Adipose tissue (tissue), 3 donors: Measurements from ENCODE around the gene TGM2. TPM values are rescaled to one million over a fixed set of nuclear protein-coding genes. Genes with fewer than 3 reads are reported as not detected.
"Not testable (repeated sequence)": the region's sequence is repeated elsewhere in the genome, so short reads cannot be mapped to it uniquely, and the experiment has no call there.

Source experiments
- H3K27ac ChIP-seq: one replicate; pipeline ENCODE4 v1.5.1; 2013; ENCODE audit warnings: low read depth, low read length
- WGBS, 3 donors: extraction: QIAGEN DNeasy Blood & Tissue Kit; methylation state at CpG; one replicate each; pipeline ENCODE4 v1.1.7; 2013; 5-methylcytosine and 5-hydroxymethylcytosine counted together
- polyA plus RNA-seq, 3 donors: library from polyadenylated mRNA; stranded (reverse); fragments of 200-250 nt; gene quantifications; one replicate each; pipeline ENCODE4 v1.2.3, GENCODE V29; 2013
- donor health status: healthy with polysubstance abuse.
- donor health status: Bipolar disorder and iron deficiency.
- donor health status: healthy.

The TGM2 gene
- polyA plus RNA-seq, 3 donors, result 12.7 to 53.1 (median 49.4) TPM

- H3K27ac ChIP-seq, result no peak overlapping the region
- 56 to 57% (median 56%) methylated on average over 10 of the region's 10 CpGs for WGBS, 3 donors
Observed at GRCh38 chr20:38113401-38114325, 51.4 kb downstream of the TGM2 start.

- no peak overlapping the region for H3K27ac ChIP-seq
- 95 to 99% (median 98%) methylated on average over 8 of the region's 8 CpGs for WGBS, 3 donors
Observed at GRCh38 chr20:38112930-38113294, 52.2 kb downstream of the TGM2 start.

- WGBS, 3 donors, result 88 to 96% (median 93%) methylated on average over 14 of the region's 14 CpGs
Observed at GRCh38 chr20:38112261-38112929, 52.7 kb downstream of the TGM2 start.

GRCh38 chr20:38111366-38112232 is 53.5 kb downstream of the TGM2 start:
- 86 to 90% (median 88%) methylated on average over 8 of the region's 8 CpGs for WGBS, 3 donors
- no peak overlapping the region for H3K27ac ChIP-seq

More at GRCh38 chr20:38112261-38112929, 52.7 kb downstream of the TGM2 start:
- no peak overlapping the region for H3K27ac ChIP-seq

- 94 to 96% (median 95%) methylated on average over 8 of the region's 8 CpGs for WGBS, 3 donors
- no peak overlapping the region for H3K27ac ChIP-seq
Observed at GRCh38 chr20:38110525-38111178, 54.4 kb downstream of the TGM2 start.

- H3K27ac ChIP-seq, result no peak overlapping the region
- 59 to 70% (median 64%) methylated on average over 8 of the region's 8 CpGs for WGBS, 3 donors
Observed at GRCh38 chr20:38109591-38110524, 55.2 kb downstream of the TGM2 start.

- WGBS, 3 donors, result 74 to 79% (median 76%) methylated on average over 3 of the region's 3 CpGs
- peak overlapping the region; percentile 34 for H3K27ac ChIP-seq
Observed at GRCh38 chr20:38108986-38109541, 56.0 kb downstream of the TGM2 start.

DNA sequence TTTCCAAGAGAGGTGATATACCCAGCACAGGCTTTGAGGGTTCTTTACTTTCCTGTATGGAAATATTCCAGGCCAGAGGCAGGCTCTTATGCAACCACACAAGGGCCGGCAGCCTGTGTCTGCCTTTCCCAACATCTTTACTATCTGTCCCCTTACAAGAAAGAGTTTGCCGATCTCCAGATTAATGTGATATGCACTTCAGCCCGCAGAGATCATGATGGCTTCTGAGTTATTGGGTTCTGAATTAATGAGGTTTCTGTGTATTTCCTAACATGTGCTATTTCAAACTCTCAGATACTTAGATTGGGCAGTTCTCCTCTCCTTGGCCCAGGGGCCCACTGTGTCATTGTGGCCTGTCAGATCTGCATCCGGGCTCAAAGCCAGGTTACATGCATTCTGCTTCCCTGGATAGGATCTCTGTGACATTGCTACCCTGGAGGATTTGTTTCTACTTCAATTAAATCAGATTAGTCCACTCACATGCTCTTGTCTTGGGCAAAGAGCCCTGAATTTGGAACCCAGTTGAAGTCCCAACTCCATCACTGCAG is 56.6 kb downstream of the TGM2 start:
- 59 to 75% (median 61%) methylated on average over 4 of the region's 4 CpGs for WGBS, 3 donors
- peak overlapping the region; percentile 34 for H3K27ac ChIP-seq

- H3K27ac ChIP-seq, result not testable (repeated sequence)
- 83 to 89% (median 88%) methylated on average over 7 of the region's 7 CpGs for WGBS, 3 donors
Observed at GRCh38 chr20:38107916-38108315, 57.2 kb downstream of the TGM2 start.

GRCh38 chr20:38107386-38107785 is 57.7 kb downstream of the TGM2 start:
- 78 to 91% (median 88%) methylated on average over 1 of the region's 1 CpG for WGBS, 3 donors
- not testable (repeated sequence) for H3K27ac ChIP-seq

DNA sequence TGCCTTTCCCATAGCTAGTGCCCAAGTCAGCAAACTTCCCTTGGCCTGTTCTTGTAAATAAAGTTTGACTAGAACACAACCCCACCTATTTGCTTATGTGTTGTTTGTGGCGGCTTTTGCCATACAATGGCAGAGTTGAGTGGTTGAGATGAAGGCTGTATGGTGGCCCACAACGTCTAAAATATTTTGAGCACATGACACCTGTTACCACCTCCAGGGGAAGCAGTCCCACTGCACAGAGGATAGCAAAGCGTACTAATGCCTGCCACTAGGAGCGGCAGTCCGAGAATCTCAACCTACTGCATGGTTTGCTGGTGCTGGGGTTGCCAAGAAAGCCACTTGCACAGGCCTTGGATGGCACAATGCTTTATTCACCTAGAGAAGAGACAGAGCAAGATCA is 58.6 kb downstream of the TGM2 start:
- WGBS, 3 donors, result 92 to 96% (median 95%) methylated on average over 5 of the region's 5 CpGs
- no peak overlapping the region for H3K27ac ChIP-seq

DNA sequence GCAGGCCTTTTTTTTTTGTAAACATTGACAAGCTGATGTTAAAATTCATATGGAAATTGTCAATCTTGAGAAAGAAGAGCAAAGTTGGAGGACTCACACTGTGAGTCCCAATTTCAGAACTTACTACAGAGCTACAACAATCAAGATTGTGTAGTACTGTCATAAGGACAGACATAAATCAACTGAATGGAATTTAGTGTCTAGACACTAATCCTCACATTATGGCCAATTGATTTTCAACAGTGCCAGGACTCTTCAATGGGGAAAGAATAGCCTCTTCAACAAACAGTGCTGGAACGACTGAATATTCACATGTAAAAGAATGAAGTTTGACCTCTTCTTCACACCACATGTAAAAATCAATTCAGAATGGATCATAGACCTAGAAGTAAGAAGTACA is 60.8 kb downstream of the TGM2 start:
- H3K27ac ChIP-seq, result no peak overlapping the region
- WGBS, 3 donors, result 21 to 68% (median 57%) methylated on average over 1 of the region's 1 CpG

DNA sequence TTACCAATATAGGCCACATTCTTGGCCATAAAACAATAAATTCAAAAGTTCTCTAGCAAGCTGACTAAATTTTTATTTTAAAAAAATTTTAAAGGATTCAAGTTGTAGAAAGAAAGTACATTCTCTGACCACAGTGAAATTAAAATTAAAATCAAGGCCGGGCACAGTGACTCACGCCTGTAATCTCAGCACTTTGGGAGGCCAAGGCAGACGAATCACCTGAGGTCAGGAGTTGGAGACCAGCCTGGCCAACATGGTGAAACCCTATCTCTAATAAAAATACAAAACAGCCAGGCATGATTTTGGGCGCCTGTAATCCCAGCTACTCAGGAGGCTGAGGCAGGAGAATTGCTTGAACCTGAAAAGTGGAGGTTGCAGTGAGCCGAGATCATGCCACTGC is 62.9 kb downstream of the TGM2 start:
- 91 to 97% (median 94%) methylated on average over 5 of the region's 5 CpGs for WGBS, 3 donors
- not testable (repeated sequence) for H3K27ac ChIP-seq

GRCh38 chr20:38098952-38099351 is 66.1 kb downstream of the TGM2 start:
- no peak overlapping the region for H3K27ac ChIP-seq
- 63 to 82% (median 74%) methylated on average over 1 of the region's 1 CpG for WGBS, 3 donors

GRCh38 chr20:38095017-38095686 is 69.9 kb downstream of the TGM2 start:
- 76 to 79% (median 78%) methylated on average over 7 of the region's 7 CpGs for WGBS, 3 donors
- H3K27ac ChIP-seq, result no peak overlapping the region

DNA sequence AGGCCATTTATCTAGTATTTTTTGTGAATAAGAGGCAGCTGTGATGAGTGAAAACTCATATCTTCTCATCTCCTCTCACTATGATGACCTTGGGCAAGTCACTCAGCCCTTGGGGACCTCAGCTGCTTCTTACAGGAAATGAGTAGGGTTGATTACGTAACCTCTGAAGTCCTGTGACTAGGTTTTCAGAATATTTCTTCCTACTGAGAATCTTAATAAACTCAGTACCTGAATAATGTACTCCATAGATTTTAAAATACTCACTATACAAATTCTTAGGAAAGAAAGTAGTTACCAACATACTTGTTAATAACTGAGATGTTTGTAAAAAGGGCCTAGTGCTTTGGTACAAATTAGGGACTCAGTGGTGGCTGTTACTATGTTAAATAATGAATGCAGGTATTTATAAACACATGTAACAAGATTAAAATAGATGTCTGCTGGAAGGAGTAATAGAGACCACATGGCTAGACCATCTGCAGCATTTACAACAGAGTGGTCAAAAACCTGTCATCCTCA is 70.6 kb downstream of the TGM2 start:
- 13 to 48% (median 18%) methylated on average over 1 of the region's 1 CpG for WGBS, 3 donors
- no peak overlapping the region for H3K27ac ChIP-seq
